Neural crest cell (in vitro differentiated cells): Measurements from ENCODE around the gene UACA. TPM values are rescaled to one million over a fixed set of nuclear protein-coding genes. Genes with fewer than 3 reads are reported as not detected.
A peak's percentile ranks its signal among the peaks of the same experiment; 100 is the strongest.

Experiments used
- DNase-seq: peaks from one replicate; pipeline ENCODE4 v3.0.0; 2021; ENCODE audit warnings: low read depth, mixed read lengths, low spot score
- H3K27ac Mint-ChIP-seq: one replicate; pipeline ENCODE4 v1.8.0; 2021; ENCODE audit warnings: mild to moderate bottlenecking, mixed read lengths; ENCODE audit not compliant: unreplicated experiment
- H3K27me3 Mint-ChIP-seq: 2 replicates; pipeline ENCODE4 v1.8.0; 2021; ENCODE audit warnings: low read depth, mild to moderate bottlenecking, mixed read lengths
- H3K36me3 Mint-ChIP-seq: 2 replicates; pipeline ENCODE4 v1.8.0; 2021; ENCODE audit warnings: low read depth, mild to moderate bottlenecking, mixed read lengths
- H3K4me1 Mint-ChIP-seq: 2 replicates; pipeline ENCODE4 v1.8.0; 2021; ENCODE audit warnings: mixed read lengths
- H3K4me3 Mint-ChIP-seq: one replicate; pipeline ENCODE4 v1.8.0; 2021; ENCODE audit warnings: mild to moderate bottlenecking, mixed read lengths
- H3K9me3 Mint-ChIP-seq: 2 replicates; pipeline ENCODE4 v1.8.0; 2021; ENCODE audit warnings: mixed read lengths
- CTCF ChIP-seq: fragments of 200-600 bp; sonication (generic); conservative IDR thresholded peaks from 2 replicates; pipeline ENCODE4 v1.5.0; 2021; ENCODE audit warnings: antibody characterized with exemption, mild to moderate bottlenecking
- total RNA-seq: library from RNA; stranded (reverse); gene quantifications from 2 replicates; pipeline ENCODE4 v1.2.1, GENCODE V29; 2021

UACA gene
- total RNA-seq, 1 donor from 2014 or later: 36.8 TPM

- Mint-ChIP-seq H3K27me3 (no peaks in the 10 kb centered on the region), H3K27ac (no peak overlapping the region), H3K4me3 (no peak overlapping the region), H3K36me3 (peaks cover 4% of the 10 kb centered on the region), H3K4me1 (no peaks in the 10 kb centered on the region), H3K9me3 (no peaks in the 10 kb centered on the region)
- DNase-seq: no peak
- no peak for TF ChIP-seq CTCF
Measured at GRCh38 chr15:70729164-70729563, 34.2 kb downstream of the UACA start.

- Mint-ChIP-seq H3K4me1 (peaks cover 3% of the 10 kb centered on the region), H3K27me3 (no peaks in the 10 kb centered on the region), H3K36me3 (peaks cover 4% of the 10 kb centered on the region), H3K4me3 (no peak overlapping the region), H3K27ac (no peak overlapping the region), H3K9me3 (no peaks in the 10 kb centered on the region)
- TF ChIP-seq CTCF: no peak
- no peak for DNase-seq
Measured at GRCh38 chr15:70726753-70727152, 36.6 kb downstream of the UACA start.

- no peak for TF ChIP-seq CTCF
- no peak for DNase-seq
- peaks cover 4% of the 10 kb centered on the region for H3K36me3 Mint-ChIP-seq
- no peaks in the 10 kb centered on the region for H3K27me3 Mint-ChIP-seq
- H3K27ac Mint-ChIP-seq: no peak overlapping the region
- H3K4me1 Mint-ChIP-seq: peaks cover 8% of the 10 kb centered on the region
- no peak overlapping the region for H3K4me3 Mint-ChIP-seq
- no peaks in the 10 kb centered on the region for H3K9me3 Mint-ChIP-seq
Measured at GRCh38 chr15:70723927-70724326, 39.4 kb downstream of the UACA start.

GRCh38 chr15:70723122-70723422, 40.3 kb downstream of the UACA start:
- peaks cover 8% of the 10 kb centered on the region for H3K4me1 Mint-ChIP-seq
- peaks cover 4% of the 10 kb centered on the region for H3K36me3 Mint-ChIP-seq
- no peaks in the 10 kb centered on the region for H3K27me3 Mint-ChIP-seq
- H3K27ac Mint-ChIP-seq: peak overlapping the region; percentile 50
- H3K9me3 Mint-ChIP-seq: no peaks in the 10 kb centered on the region
- no peak overlapping the region for H3K4me3 Mint-ChIP-seq
- TF ChIP-seq CTCF: no peak
- DNase-seq: no peak

- no peak for DNase-seq
- Mint-ChIP-seq H3K9me3 (no peaks in the 10 kb centered on the region), H3K27me3 (no peaks in the 10 kb centered on the region), H3K27ac (peak overlapping the region; percentile 50), H3K36me3 (no peaks in the 10 kb centered on the region), H3K4me1 (peaks cover 8% of the 10 kb centered on the region), H3K4me3 (no peak overlapping the region)
- TF ChIP-seq CTCF: peak; percentile 86
Measured at GRCh38 chr15:70722266-70723121, 40.9 kb downstream of the UACA start.
